ENCODE measurements around the gene MED31. TPM values are rescaled to one million over a fixed set of nuclear protein-coding genes. Genes with fewer than 3 reads are reported as not detected.

Gene MED31
- total and polyA plus RNA-seq, 2 donors = 12.8 to 16.9 TPM

DNA sequence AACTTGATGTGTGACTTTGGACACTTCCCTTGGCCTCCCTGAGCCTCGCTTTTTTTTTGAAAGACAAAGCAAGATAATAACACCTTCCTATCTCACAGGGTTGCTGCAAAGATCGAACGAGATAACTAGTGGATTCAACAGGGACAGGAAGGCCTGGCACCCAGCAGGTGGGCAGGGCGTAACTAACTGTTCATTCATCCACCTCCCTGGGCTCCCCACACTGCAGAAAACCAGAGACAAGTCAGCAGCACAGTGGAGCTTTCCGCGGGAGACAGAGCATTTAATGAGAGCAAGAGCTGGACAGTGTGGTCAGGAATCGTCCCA, 33.0 kb upstream of the MED31 start:
- no peak for DNase-seq (ENCODE audit: extremely low spot score)
- no peaks in the 10 kb centered on the region for H3K36me3 ChIP-seq (ENCODE audit: insufficient read depth)
- H3K4me1 ChIP-seq (ENCODE audit: insufficient read depth) = no peaks in the 10 kb centered on the region
- no peak overlapping the region for H3K4me3 ChIP-seq (ENCODE audit: low read depth, low read length)
- WGBS = 68% methylated on average over 7 of the region's 7 CpGs
- H3K27ac ChIP-seq (ENCODE audit: low read depth) = no peak overlapping the region

DNA sequence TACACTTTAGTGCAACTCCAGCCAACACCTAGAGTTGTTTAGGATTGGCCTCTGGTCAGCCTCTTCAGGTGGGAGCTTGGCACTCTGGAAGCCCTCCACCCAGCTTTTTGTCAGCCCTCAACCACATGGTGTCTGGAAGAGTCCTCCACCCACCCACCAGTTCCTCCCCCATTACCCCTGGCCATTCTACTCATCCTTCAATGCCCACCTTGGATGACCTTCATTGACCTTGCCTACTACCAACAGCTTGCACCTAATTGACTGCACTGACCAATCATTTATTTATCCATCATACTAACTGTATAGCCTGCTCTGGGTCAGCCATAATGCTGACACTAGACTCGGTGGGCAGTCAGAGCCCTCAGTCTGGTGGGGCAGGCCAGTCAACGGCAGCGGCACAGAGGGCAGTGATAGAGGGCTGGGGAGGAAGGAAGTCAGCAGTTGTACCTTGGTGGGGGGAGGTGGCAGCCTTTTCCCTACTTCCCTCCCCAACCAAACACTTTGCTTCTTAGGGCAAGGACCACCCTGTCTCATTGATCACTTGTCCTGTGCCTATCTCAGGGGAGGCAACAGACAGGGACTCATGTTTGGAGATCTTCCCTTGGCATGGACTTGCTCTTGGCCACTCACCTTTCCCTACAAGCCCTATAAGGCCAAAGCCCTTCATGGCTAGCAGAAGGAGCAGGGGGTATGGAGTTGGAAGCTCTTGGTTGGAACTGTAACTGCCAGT, 32.5 kb upstream of the MED31 start:
- H3K4me3 ChIP-seq (ENCODE audit: low read depth, low read length) = no peak overlapping the region
- WGBS = 87% methylated on average over 3 of the region's 3 CpGs

DNA sequence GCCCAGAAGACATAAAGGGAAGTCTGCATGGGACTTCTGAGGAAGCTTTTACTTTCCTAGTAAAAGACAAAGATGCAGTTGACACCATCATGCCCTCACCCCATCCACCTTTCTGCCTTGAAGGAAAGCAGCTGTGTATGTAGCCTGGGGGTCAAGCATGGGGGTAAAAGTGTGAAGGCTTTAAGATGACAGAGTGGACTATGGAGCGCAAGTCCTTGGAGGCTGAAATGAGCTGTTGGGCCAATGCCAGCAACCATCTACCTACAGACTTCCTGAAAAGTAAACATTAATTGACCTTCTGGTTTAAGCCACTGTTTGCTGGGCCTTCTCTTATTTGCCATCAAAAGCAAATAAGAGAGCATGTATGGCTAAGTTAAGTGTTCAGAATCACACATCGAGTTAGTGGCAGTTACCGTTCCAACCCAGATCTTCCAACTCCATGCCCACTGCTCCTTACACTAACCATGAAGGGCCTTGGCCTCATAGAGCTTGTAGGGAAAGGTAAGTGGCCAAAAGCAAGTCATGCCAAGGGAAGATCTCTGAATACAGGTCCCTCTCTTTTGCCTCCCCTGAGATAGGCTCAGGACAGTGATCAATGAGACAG, 31.8 kb upstream of the MED31 start:
- H3K4me3 ChIP-seq (ENCODE audit: low read depth, low read length) = no peak overlapping the region
- WGBS = 93% methylated on average over 3 of the region's 3 CpGs
- DNase-seq (ENCODE audit: extremely low spot score) = no peak
- no peak overlapping the region for H3K27ac ChIP-seq (ENCODE audit: low read depth)
- H3K36me3 ChIP-seq (ENCODE audit: insufficient read depth) = no peaks in the 10 kb centered on the region
- H3K4me1 ChIP-seq (ENCODE audit: insufficient read depth) = no peaks in the 10 kb centered on the region

More for the DNA sequence above, 32.5 kb upstream of the MED31 start:
- Histone ChIP-seq H3K36me3 (ENCODE audit: insufficient read depth) (no peaks in the 10 kb centered on the region), H3K4me1 (ENCODE audit: insufficient read depth) (no peaks in the 10 kb centered on the region), H3K27ac (ENCODE audit: low read depth) (no peak overlapping the region)
- no peak for DNase-seq (ENCODE audit: extremely low spot score)

DNA sequence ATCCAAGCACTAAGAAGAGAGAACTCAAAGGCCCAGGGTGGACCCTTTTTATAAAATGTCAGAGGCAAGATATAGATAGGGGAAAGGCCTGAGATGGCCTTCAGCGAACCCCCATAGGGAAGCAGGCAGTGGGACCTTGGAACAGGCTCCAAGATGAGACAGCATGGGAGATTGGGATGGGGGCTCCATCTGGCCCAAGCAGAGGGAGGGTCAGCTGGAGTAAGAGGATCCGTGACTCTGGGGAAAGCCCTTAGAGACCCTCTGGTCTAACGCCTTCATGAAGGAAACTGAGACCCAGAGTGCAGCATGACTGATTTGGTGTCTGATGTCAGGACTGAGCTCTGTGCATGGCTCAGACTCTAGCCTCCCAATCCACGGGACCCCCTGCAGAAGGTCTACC, 30.9 kb upstream of the MED31 start:
- H3K4me1 ChIP-seq (ENCODE audit: insufficient read depth) = no peaks in the 10 kb centered on the region
- 88% methylated on average over 4 of the region's 4 CpGs for WGBS
- no peak for DNase-seq (ENCODE audit: extremely low spot score)

GRCh38 chr17:6681671-6682070, 30.3 kb upstream of the MED31 start:
- Histone ChIP-seq H3K27ac (ENCODE audit: low read depth) (no peak overlapping the region), H3K4me3 (ENCODE audit: low read depth, low read length) (no peak overlapping the region), H3K4me1 (ENCODE audit: insufficient read depth) (no peaks in the 10 kb centered on the region), H3K36me3 (ENCODE audit: insufficient read depth) (no peaks in the 10 kb centered on the region)
- 64% methylated on average over 5 of the region's 5 CpGs for WGBS
- no peak for DNase-seq (ENCODE audit: extremely low spot score)

More for the DNA sequence above, 30.9 kb upstream of the MED31 start:
- H3K27ac ChIP-seq (ENCODE audit: low read depth) = no peak overlapping the region
- no peak overlapping the region for H3K4me3 ChIP-seq (ENCODE audit: low read depth, low read length)
- H3K36me3 ChIP-seq (ENCODE audit: insufficient read depth) = no peaks in the 10 kb centered on the region

GRCh38 chr17:6681176-6681575, 29.8 kb upstream of the MED31 start:
- Histone ChIP-seq H3K36me3 (ENCODE audit: insufficient read depth) (no peaks in the 10 kb centered on the region), H3K27ac (ENCODE audit: low read depth) (no peak overlapping the region), H3K4me1 (ENCODE audit: insufficient read depth) (no peaks in the 10 kb centered on the region), H3K4me3 (ENCODE audit: low read depth, low read length) (no peak overlapping the region)
- DNase-seq (ENCODE audit: extremely low spot score) = no peak
- WGBS = 60% methylated on average over 4 of the region's 4 CpGs

DNA sequence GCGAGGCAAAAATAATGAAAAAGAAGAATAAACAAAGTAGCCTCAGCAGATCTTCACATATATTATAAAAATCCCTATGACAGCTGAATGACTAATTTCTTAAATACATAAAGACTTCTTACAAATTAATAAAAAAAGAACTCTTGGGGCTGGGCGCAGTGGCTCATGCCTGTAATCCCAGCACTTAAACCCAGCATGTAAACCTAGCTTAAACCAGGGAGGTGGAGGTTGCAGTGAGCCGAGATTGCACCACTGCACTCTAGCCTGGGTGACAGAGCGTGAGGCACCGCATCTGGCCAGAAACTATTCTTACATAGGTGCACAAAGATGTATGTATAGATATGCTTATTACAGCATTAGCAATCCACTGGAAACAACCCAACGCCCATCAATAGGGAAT, 27.8 kb upstream of the MED31 start:
- H3K36me3 ChIP-seq (ENCODE audit: insufficient read depth) = no peaks in the 10 kb centered on the region
- no peak overlapping the region for H3K4me3 ChIP-seq (ENCODE audit: low read depth, low read length)
- DNase-seq (ENCODE audit: extremely low spot score) = no peak
- 72% methylated on average over 6 of the region's 6 CpGs for WGBS
- no peaks in the 10 kb centered on the region for H3K4me1 ChIP-seq (ENCODE audit: insufficient read depth)
- no peak overlapping the region for H3K27ac ChIP-seq (ENCODE audit: low read depth)

DNA sequence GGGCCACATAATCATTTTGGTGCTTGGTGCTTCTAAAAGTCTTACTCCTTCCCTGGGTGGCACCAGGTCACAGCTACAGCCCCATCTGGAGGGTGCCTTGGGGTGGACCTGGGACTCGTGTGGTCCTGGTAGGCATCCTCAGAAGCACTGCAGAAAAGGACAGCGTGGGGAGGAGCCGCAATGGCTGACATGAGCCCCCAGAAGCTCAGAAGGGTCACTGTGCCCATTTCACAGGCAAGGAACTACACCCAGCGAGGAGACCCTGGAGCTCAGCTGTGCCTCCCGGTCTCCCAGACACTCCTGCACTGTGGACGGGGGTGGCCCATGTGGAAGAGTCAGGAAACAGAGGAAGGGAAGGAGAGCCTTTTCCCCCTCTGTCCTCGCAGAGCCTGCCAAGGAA, 26.5 kb upstream of the MED31 start:
- no peaks in the 10 kb centered on the region for H3K4me1 ChIP-seq (ENCODE audit: insufficient read depth)
- H3K27ac ChIP-seq (ENCODE audit: low read depth) = no peak overlapping the region
- no peaks in the 10 kb centered on the region for H3K36me3 ChIP-seq (ENCODE audit: insufficient read depth)
- no peak for DNase-seq (ENCODE audit: extremely low spot score)
- H3K4me3 ChIP-seq (ENCODE audit: low read depth, low read length) = no peak overlapping the region
- WGBS = 71% methylated on average over 7 of the region's 7 CpGs

DNA sequence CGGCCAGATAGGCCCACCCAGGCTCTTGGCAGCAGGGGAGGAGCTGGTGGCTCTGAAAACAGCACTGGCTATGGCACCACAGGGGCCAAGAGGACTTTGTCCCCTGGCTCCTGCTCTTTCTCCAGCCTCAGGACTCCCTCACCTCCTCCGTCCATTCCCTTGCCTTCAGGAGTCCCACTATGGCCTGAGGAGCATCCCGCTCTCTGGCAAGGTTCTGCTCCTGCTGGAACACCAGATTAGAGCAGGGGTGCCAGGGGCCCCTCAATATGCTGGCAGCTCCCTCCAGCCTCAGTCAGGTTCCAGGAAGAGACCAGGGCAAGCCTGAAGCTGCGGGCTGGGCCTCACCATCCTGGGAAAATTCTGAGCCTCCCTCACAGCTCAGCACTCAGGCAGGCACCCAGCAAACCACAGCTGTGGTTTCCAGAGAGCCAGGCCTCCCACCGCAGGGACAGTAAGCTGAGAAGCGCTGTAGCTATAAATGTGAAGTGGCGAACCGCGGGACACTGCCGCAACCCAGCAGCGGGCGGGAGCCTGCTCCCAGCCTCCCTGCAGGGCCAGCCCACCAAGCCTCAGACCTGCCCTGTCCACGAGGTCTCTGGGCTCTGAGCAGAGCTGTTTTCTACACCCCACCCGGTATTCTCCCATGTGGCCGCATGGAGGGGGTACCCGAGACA, 25.9 kb upstream of the MED31 start:
- Histone ChIP-seq H3K36me3 (ENCODE audit: insufficient read depth) (no peaks in the 10 kb centered on the region), H3K27ac (ENCODE audit: low read depth) (no peak overlapping the region), H3K4me1 (ENCODE audit: insufficient read depth) (no peaks in the 10 kb centered on the region), H3K4me3 (ENCODE audit: low read depth, low read length) (no peak overlapping the region)
- DNase-seq (ENCODE audit: extremely low spot score) = no peak
- WGBS = 36% methylated on average over 16 of the region's 16 CpGs

GRCh38 chr17:6676802-6677157, 25.4 kb upstream of the MED31 start:
- Histone ChIP-seq H3K36me3 (ENCODE audit: insufficient read depth) (no peaks in the 10 kb centered on the region), H3K4me1 (ENCODE audit: insufficient read depth) (no peaks in the 10 kb centered on the region), H3K27ac (ENCODE audit: low read depth) (no peak overlapping the region), H3K4me3 (ENCODE audit: low read depth, low read length) (no peak overlapping the region)
- WGBS = 65% methylated on average over 6 of the region's 6 CpGs
- DNase-seq (ENCODE audit: extremely low spot score) = no peak

DNA sequence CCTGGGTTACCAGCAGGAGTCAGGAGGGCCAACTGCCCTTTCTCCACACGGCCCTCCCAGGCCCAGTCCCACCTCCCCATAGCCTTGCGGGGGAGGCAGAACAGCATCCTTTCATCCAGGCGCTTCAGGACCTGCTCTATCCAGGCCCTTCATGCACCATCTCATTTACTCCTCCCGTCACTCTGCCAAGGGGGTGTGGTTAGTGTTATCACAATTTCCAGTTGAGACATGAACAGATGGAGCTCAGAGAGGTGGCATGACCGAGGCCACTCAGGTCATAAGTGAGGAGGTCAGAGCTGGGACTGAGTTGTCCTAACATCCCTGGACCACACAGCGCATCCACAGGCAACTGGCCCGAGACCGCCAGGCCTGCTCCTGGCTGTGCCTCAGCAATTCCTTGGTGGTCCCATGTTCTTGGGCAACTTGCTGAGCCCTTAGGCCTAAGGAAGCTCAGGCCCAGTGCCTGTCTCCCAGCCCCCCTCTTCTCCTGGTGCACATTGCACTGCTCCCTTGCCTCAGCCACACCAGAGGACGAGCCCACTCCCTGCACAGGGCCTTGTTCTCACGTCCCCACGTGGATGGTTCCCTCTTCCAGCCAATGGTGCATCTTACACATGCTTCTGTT, 23.9 kb upstream of the MED31 start:
- WGBS = 69% methylated on average over 11 of the region's 11 CpGs
- no peak overlapping the region for H3K27ac ChIP-seq (ENCODE audit: low read depth)
- no peak overlapping the region for H3K4me3 ChIP-seq (ENCODE audit: low read depth, low read length)
- DNase-seq (ENCODE audit: extremely low spot score) = no peak
- no peaks in the 10 kb centered on the region for H3K36me3 ChIP-seq (ENCODE audit: insufficient read depth)
- H3K4me1 ChIP-seq (ENCODE audit: insufficient read depth) = no peaks in the 10 kb centered on the region

DNA sequence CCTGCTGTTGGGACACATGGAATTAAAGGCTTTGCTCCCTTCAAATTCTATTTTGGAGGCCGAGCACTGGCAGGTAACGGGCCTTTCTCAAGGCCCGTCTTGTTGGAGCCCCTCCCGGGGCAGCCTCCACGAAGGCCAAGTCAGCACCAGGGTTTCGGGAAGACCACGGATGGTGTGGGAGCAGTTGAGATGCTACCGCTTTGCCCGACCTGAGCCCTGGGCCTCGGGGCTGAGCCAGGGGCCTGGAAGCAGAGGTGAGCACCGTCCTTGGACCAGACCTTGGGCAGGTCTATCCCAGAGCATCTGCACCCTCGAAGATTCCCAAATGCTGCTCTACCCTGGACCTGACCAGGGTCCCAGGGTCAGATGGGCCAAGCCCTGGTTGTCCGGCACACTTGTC, 23.2 kb upstream of the MED31 start:
- WGBS = 93% methylated on average over 13 of the region's 13 CpGs
- Histone ChIP-seq H3K4me3 (ENCODE audit: low read depth, low read length) (no peak overlapping the region), H3K36me3 (ENCODE audit: insufficient read depth) (no peaks in the 10 kb centered on the region), H3K27ac (ENCODE audit: low read depth) (no peak overlapping the region), H3K4me1 (ENCODE audit: insufficient read depth) (no peaks in the 10 kb centered on the region)
- no peak for DNase-seq (ENCODE audit: extremely low spot score)

- H3K36me3 ChIP-seq (ENCODE audit: insufficient read depth) = no peaks in the 10 kb centered on the region
- H3K4me1 ChIP-seq (ENCODE audit: insufficient read depth) = no peaks in the 10 kb centered on the region
- H3K4me3 ChIP-seq (ENCODE audit: low read depth, low read length) = no peak overlapping the region
- DNase-seq (ENCODE audit: extremely low spot score) = no peak
- H3K27ac ChIP-seq (ENCODE audit: low read depth) = no peak overlapping the region
- 80% methylated on average over 7 of the region's 7 CpGs for WGBS
Measured at GRCh38 chr17:6671431-6671830, 20.0 kb upstream of the MED31 start.

DNA sequence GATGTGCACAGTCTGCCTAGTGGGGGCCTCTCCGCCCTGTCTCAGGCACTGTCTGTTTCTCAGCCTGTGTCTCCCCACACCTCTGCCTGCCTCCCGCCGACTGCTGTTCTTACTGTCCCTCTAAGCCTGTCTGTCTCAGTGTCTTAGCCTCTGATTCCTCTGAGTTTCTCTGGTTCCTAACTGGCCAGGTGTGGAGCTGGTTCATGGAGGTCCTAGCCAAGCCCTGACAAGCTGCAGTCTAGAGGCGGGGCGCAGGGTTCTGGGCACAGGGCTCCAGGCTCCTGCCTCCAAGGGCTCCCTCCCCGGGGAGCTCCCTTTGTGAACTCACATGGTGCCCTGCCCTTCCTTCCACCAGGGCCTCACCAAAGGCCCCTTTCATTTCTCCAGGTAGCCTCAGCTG, 19.6 kb upstream of the MED31 start:
- H3K4me3 ChIP-seq (ENCODE audit: low read depth, low read length) = no peak overlapping the region
- no peak for DNase-seq (ENCODE audit: extremely low spot score)
- no peaks in the 10 kb centered on the region for H3K36me3 ChIP-seq (ENCODE audit: insufficient read depth)
- H3K27ac ChIP-seq (ENCODE audit: low read depth) = no peak overlapping the region
- no peaks in the 10 kb centered on the region for H3K4me1 ChIP-seq (ENCODE audit: insufficient read depth)
- WGBS = 81% methylated on average over 6 of the region's 6 CpGs

All from urinary bladder (tissue), 4 donors.